Sciatic nerve (tissue), 2 donors: ENCODE data around the gene SNX5. TPM values are rescaled to one million over a fixed set of nuclear protein-coding genes. Genes with fewer than 3 reads are reported as not detected.

Experiments used
- ATAC-seq: fragments of 200-7000 bp; cut with Tn5 transposase; one replicate; pipeline ENCODE4 v1.9.1; 2020; ENCODE audit warnings: mild to moderate bottlenecking, moderate library complexity
- DNase-seq: peaks from one replicate; pipeline ENCODE4 v3.0.0-alpha.2; 2020; ENCODE audit warnings: low spot score
- intact Hi-C: fragments of 100-400 bp; cut with DNase I; formaldehyde crosslinking; loops from one replicate; pipeline ENCODE4 v1.14.2; 2022
- total RNA-seq: library from RNA; stranded (reverse); fragmentation: NEBNext Ultra II Directional; extraction: Animal tissue kit (Norgen Biotek cat#: 25700); gene quantifications from one replicate; pipeline ENCODE4 v1.2.1, GENCODE V29; 2021
- donor health status: DM: no; HTN: no; CAD: no.
- donor health status: DM: no; HTN: no; CAD: no.

Gene SNX5
- total RNA-seq, 1 donor from 2014 or later = 85.3 TPM

DNA sequence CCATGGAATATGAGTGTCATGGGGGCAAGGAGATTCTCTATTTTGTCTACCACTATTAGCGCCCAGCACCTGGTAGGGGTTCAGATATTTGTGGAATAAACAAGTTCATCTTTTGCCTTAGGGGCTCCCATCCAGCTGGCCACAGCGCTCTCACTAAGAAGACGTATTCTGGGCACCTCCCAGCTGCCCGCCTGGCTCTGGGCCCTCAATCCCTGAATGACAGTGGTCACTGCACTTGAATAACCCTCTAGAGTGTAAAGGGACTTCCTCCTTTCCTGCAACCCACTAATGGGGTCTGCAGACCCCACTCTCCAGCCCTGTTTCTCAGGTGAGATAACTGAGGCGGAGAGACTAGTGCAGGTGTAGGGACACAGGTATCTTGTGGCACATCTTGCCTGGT, 36.2 kb downstream of the SNX5 start:
- ATAC-seq (no peak), DNase-seq (no peak)
- intact Hi-C loops = no loop called here

DNA sequence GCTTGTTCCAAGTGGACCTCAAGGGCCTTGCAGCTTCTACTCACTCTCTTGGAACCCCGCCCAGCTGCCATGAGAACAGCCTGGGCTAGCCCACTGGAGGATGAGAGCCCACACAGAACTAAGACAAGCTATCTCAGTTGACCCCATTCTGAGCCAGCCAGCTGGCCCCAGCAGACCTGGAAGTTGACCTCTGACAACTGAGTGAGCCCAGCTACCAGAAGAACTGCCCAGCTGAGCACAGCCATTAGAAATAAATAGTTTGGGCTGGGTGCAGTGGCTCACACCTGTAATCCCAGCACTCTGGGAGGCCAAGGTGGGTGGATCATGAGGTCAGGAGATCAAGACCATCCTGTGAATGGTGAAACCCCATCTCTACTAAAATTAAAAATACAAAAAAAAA, 37.1 kb downstream of the SNX5 start:
- no peak for ATAC-seq
- intact Hi-C loops = no loop called here
- DNase-seq = no peak

DNA sequence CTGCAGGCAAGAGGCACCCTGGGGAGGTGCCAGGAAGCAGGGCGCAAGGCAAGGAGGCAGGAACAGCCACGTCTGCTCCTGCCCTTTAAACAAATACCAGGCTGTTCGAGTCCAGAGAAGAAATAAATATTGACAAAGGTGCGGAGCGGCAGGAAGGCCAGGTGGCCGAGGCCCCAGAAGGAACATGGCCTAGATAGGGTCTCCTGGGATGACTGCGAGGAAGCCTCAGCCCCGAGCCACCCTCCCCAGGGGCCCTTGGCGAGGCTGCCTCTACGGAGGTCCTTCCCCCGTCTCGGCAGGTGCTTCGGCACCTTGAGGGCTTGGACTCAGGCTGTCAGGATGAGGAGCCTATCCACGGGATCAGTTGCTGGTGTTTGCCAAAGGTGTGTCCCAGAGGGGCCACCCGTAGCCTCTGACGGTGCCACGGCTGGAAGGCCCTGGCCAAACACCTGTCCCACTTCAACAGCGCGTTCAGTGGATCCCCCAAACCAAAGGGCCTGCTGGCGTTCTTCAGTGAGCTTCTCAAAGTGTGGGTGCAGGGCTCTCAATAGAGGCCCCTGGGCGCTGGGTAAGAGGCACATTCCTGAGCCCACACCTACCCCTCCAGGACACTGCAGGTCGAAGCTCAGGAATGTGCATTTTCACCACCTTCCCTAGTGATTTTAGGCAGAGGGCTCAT, 39.8 kb downstream of the SNX5 start:
- no peak for DNase-seq
- intact Hi-C loops = no loop called here
- peak; percentile 26 for ATAC-seq

DNA sequence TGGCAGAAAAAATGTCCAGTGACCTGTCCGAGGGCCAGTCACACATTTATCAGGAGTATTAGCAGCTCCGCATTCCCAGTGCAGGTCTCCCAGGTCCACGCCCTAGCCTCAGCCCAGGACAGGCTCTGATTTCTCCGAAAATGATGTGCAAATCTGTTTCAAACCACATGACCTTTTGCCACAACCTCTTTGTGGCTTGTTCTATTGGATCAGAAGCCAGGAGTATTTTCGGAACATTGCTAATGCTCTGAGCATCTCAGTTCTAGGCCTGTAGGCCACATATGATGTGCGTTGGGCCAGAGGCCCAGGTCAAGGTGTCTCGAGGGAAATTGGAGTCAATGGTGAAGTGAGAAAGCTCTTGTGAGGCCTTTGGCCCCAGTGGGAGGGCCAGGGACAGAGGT, 40.4 kb downstream of the SNX5 start:
- peak; percentile 74 for DNase-seq
- intact Hi-C loops = no loop called here
- peak; percentile 93 for ATAC-seq

DNA sequence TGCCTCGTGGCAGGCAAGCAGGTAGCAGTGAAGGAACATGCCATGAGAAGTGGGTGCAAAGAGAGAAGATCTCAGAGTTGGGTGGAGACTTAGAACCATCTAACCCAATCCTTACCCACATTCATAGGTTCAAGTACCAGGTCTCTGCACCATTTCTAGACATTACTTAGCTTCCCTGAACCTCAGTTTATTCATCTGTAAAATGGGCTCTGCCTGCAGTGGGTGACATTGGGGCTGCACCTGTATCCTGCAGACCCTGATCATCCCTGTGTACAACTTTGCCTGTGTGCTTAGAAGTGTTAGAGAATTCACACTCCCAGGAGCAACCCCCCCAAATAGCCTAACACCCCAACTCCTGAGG, 42.7 kb downstream of the SNX5 start:
- DNase-seq (no peak), ATAC-seq (no peak)
- intact Hi-C loops = no loop called here

DNA sequence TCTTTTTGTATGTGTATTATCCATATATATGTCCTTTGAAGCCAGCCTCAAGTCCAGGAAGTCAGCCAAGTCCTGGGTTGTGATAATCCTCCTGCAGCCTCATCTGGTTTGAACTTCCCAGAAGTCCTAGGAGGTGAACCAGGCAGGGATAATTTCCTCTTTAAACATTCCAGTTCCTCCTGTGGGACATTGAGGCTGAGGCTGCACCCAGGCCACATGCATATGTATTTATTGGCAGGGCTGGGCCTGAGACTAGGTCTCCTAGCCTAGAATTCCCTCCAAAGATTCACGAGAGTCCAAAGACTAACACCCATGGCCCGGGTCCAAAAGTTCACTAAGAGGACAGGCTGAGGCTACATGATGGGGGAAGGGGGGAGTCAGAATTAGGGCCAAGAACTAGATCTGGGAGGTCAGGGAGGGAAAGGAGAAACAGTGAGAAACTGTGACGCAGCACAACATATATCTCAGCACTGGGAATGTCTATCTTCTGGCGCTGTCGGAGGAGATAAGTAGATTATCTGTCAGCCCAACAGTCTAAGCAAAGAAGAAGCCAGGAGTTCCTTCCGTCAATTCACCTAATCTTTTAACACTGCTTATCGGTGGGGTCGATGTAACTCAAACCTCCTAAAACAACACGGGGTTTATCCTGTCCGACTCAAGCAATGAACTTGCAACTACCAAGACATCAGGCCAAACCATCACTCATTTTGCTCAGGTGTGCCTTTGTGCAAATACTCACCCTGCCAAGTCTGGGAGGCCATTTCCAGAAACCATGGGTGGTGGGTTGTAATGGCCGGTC, 43.3 kb downstream of the SNX5 start:
- ATAC-seq = no peak
- DNase-seq = no peak
- intact Hi-C loops = no loop called here

DNA sequence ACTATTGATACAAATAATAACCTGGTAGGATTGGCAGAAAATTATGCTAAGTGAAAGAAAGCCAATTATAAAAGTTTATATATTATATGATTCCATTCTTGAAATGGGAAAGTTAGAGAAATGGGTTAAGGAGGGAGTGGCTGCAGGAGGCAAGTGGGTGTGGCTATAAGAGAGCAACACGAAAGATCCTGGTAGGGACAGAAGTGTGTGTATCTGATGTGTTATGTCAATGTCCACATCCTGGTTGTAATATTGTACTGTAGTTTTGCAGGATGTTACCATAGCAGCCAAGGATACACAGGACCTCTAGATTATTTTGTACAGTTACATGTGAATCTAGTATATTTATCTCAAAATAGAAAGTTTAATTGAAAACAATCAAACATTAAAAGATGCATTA, 46.8 kb downstream of the SNX5 start:
- intact Hi-C loops = no loop called here
- DNase-seq = no peak
- ATAC-seq = no peak

DNA sequence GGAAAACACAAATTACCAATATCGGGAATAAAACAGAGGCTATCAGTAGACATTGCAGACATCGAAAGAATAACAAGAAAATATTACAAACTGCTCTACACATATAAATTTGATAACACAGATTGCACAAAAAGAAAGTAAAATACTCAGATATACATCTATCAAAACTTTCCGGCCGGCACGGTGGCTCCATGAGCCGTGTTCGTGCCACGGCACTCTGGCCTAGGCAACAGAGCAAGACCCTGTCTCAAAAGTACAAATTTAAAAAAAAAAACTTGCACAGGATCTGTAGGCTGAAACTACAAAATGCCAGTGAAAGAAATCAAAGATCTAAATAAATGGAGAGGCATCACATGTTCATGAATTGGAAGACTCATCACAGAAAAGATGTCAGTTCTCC, 49.4 kb downstream of the SNX5 start:
- intact Hi-C loops = no loop called here
- no peak for ATAC-seq
- DNase-seq = no peak

DNA sequence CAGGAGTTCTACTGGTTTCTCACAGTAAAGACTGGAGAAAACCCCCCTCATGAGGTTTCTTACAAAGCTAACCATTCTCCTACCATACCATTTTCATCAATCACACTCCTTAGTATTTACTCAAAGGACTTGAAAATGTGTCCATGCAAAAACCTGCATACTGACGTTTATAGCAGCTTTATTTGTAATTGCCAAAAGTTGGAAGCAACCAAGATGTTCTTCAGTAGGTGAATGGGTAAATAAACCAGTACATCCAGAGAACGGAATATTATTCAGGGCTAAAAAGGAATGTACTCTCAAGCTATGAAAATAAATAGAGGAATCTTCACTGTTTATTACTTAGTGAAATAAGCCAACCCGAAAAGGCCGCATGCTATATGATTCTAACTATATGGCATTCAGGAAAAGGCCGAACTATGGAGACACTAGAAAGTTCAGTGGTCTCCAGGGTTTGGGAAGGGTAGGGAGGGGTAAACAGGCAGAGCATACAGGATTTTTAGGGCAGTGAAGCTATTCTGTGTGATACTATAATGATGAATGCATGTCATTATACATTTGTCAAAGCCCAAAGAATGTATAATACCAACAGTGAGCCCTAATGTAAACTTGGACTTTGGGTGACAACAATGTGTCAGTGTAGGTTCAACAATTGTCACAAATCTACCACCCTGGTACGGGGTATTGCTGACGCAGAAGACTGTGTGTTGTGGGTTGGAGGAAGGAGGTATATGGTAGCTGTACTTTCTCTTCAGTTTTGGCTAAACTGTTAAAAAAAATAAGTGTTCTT, 50.6 kb downstream of the SNX5 start:
- ATAC-seq = no peak
- DNase-seq = no peak
- intact Hi-C loops = no loop called here

DNA sequence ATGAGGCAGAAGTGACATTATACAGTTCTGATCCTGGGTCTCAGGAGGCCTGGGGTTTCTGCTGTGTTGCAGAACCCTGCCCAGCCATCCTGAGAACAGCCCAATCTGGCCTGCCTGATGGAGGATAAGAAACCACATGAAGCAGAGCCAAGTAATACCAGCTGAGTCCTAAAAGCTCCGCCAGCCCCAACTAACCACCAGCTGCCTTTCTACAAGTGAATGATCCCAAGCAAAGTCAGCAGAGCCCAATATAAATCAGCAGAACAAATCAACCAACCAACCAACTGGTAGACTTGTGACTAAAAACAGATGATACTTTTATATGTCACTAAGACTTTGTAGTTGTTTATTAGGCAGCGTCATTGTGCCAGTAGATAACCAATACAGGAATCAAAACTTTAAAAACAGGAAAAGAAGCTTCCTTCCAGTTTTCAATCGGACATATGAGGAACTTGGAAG, 52.1 kb downstream of the SNX5 start:
- intact Hi-C loops = no loop called here
- DNase-seq (no peak), ATAC-seq (peak; percentile 76)

DNA sequence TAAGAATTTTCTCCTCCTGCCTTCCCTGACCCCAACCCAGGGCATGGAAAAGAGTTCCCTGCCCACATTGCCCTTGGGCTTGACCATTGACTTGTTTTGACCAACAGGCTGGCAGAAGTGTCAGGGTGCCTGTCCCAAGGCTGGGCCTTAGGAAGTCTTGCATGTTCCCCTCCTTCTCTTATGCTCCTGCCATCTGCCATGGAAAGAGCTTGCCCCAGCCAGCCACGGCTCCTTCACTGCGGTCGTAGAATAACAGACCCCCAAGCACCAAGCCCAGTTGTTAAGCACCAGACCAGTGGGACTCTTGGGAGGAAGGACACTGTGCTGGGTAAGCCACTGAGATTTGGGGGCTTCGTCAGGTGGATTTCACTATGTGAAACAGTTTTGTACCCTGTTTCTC, 53.6 kb downstream of the SNX5 start:
- DNase-seq = no peak
- intact Hi-C loops = no loop called here
- no peak for ATAC-seq

DNA sequence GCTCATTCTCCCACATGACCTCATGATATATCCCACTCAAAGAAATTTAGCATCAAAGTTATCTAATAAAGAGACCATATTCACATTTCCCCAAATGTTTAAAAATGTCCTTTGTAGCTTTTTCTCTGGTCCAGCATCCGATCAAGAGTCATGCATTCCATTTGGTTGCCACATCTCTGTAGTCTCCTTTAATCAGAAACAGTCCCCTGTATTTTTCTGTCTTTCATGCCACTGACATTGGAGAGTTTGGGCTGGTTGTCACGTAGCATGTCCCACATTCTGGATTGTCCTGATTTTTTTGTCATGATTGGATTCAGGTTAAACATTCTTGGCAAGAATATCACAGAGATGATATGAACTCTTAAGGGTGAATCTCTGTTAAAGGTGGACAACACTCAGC, 55.7 kb downstream of the SNX5 start:
- intact Hi-C loops = no loop called here
- DNase-seq (no peak), ATAC-seq (no peak)

DNA sequence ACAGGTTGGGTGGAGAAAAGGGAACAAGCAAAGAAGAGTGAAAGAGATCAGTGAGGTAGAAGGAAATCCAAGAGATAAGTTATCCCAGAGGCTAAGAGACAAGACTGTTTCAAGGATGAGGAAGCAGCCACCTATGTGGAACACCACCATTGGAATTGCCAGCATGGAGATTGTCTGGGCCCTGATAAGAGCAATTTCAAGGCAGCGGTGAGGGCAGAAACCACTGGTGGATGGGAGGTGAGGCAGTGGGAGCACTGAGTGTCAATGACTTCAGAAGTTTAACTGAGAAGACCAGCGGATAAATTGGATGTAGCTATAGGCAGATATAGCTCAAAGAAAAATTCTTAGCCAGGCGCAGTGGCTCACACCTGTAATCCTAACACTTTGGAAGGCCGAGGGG, 56.7 kb downstream of the SNX5 start:
- no peak for ATAC-seq
- intact Hi-C loops = no loop called here
- no peak for DNase-seq

DNA sequence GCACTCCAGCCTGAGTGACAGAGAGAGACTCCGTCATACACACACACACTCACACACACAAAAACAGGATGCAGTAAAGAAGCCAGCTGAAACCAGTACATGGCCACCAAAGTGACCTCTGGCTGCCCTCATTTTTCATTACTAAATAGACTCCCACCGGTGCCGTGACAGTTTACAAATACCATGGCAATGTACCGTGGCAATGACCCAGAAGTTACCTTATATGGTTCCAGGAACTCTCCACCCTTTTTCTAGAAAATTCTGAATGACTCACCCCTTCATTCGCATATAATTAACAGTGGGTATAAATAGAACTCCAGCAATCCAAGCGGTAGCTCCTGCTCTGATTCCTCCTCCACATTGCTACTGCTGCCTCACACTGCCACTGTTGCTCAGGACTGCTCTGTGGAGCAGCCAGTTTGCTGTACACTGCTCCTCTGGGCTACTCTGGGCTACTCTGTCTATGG, 57.7 kb downstream of the SNX5 start:
- DNase-seq = no peak
- intact Hi-C loops = no loop called here

DNA sequence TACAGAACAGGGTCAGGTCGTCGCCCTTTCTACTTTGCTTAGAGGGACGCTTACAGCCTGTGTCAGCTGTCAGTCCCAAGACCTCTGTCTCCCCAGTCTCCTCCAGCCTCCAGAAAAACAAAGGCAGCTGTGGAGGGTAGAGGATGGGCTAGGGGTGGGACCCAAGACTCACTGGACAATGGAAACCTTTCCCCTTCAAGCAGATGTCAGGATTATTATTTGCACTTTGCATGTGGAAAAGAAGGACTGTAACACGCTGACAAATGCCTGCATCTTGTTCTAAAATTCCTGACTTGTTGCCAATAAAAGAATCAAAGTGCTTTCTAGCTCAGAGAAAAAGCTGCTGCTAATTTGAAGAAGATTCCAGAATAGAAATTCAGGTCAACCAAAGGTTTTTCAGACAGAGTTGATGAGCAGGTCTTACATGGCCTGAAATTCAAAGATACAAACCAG, 58.7 kb downstream of the SNX5 start:
- intact Hi-C loops = loop anchor here (5.0 to 10.0 kb wide), 2 partner anchors 157 to 375 kb away; partner anchors contain the start of gene BFSP1
- no peak for DNase-seq
- peak; percentile 13 for ATAC-seq

More for the DNA sequence above, 57.7 kb downstream of the SNX5 start:
- ATAC-seq = peak; percentile 71

DNA sequence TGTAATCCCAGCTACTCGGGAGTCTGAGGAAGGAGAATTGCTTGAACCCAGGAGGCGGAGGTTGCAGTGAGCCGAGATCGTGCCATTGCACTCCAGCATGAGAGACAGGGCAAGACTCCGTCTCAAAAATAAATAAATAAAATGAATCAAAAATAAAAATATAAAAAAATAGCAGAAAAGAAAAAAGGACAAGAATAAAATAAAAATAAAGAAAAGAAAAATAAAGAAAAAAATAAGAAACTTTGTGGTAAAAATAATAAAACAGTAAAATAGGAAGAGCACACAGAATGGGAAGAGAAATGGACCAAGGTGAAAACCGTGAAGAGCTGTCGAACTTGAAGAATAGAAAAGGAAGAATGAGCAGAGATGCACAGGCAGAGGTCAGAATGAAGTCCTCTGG, 63.0 kb downstream of the SNX5 start:
- no peak for ATAC-seq

DNA sequence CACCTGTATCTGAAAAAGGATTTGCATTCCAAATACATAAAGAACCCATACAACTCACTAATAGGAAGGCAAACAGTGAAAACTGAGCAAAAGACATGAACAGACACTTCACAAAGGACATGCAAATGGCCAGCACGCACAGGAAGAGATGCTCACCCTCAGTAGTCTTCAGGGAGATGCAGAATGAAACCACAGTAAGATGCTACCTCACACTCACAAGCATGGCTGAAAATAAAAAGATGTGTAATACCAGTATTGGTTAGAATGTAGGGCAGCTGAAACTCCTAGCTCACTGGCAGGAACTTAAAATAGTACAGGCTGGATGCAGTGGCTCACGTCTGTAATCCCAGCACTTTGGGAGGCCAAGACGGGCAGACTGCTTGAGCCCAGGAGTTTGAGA, 64.6 kb downstream of the SNX5 start:
- DNase-seq = no peak

More for the DNA sequence above, 63.0 kb downstream of the SNX5 start:
- no peak for DNase-seq
- intact Hi-C loops = loop anchor here (5.0 to 10.0 kb wide), 2 partner anchors 162 to 371 kb away; partner anchors contain the start of gene BFSP1

DNA sequence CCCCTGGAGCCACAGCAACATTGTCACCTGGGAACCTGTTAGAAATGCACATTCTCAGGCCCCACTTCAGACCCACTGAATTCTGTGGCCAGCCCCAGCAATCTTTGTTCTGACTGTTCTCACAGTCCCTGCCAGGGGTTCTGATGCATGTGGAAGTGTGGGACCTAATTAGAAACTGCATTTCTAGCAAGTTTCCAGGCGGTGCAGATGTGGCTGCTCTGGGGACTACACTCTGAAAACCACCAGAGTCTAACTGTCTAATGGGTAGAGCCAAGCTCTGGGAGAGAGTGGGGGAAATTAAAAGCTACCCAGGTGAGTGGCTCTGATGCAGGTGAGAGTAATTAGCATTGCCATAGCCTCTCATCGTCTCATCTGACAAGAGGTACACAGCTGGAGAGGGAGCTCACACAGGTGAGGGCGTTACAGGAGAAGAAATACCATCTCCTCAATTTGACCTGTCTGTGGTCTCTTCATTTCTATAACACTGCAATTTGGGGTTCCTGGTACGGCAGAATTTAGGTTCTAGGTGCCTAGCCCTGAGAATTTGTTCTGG, 66.0 kb downstream of the SNX5 start:
- intact Hi-C loops = loop anchor here (10.0 kb wide), 1 partner anchor 368 kb away; the partner anchor contains the start of gene BFSP1
- DNase-seq (no peak), ATAC-seq (no peak)

More for the DNA sequence above, 64.6 kb downstream of the SNX5 start:
- ATAC-seq = no peak
- intact Hi-C loops = loop anchor here (10.0 kb wide), 1 partner anchor 369 kb away; the partner anchor contains the start of gene BFSP1

DNA sequence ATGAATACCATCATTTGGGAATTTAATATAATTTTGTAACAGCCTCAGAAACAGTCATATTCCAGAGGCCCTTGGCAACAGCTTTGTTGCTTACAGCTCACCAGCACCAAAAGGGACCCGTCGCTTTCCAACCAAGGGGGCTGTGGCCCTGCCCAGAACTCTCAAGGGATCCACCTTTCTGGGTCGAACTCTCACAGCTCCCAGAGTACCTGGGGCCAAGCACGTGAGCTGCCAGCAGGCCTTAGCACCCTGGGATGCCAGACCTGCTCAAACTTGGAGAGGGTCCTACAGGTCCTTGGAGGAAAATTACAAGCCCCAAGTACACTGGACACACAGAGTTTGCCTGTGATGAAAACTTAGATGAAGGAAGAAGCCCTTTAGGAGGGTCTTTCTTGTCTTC, 66.6 kb downstream of the SNX5 start:
- DNase-seq = no peak
- intact Hi-C loops = loop anchor here (10.0 kb wide), 1 partner anchor 367 kb away; the partner anchor contains the start of gene BFSP1
- ATAC-seq = no peak
